ENCODE results near the gene AHR.
"Not testable (repeated sequence)": the region's sequence is repeated elsewhere in the genome, so short reads cannot be mapped to it uniquely, and the experiment has no call there.

The AHR gene

DNA sequence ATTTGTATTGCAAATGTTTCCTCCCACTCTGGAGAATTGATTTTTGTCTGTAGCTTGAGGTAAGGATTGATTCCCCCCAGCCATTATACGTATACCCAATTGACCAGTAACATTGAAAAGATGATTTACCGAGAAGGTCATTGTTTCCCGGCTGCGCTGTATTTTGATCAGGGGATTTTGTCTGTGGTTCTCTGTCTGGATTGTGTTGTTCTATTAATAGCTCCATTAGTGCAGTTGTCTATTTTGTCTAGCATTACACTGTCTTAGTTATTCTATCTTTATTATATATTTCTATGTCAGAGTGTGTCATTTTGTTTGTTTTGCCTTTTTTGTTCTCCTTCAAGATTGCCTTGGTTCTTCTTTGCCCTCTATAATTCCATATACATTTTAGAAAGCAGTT lies 37.7 kb downstream of the AHR start:
- DNase-seq (ENCODE audit: low read depth in 2 of 2, low spot score in 1 of 2): no peak

DNA sequence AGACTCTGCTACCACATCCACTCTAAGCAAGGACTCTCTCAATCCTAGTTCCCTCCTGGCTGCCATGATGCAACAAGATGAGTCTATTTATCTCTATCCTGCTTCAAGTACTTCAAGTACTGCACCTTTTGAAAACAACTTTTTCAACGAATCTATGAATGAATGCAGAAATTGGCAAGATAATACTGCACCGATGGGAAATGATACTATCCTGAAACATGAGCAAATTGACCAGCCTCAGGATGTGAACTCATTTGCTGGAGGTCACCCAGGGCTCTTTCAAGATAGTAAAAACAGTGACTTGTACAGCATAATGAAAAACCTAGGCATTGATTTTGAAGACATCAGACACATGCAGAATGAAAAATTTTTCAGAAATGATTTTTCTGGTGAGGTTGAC lies 40.7 kb downstream of the AHR start:
- no peak for DNase-seq (ENCODE audit: low read depth in 2 of 2, low spot score in 1 of 2)

DNA sequence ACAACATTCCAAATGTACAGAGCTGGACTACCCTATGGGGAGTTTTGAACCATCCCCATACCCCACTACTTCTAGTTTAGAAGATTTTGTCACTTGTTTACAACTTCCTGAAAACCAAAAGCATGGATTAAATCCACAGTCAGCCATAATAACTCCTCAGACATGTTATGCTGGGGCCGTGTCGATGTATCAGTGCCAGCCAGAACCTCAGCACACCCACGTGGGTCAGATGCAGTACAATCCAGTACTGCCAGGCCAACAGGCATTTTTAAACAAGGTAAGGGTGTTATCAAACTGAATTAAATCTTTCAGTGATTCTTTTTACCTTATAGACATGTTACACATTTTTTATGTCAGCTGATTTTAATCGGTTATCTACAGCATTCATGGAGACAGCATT lies 41.5 kb downstream of the AHR start:
- DNase-seq (ENCODE audit: low read depth in 2 of 2, low spot score in 1 of 2): no peak

DNA sequence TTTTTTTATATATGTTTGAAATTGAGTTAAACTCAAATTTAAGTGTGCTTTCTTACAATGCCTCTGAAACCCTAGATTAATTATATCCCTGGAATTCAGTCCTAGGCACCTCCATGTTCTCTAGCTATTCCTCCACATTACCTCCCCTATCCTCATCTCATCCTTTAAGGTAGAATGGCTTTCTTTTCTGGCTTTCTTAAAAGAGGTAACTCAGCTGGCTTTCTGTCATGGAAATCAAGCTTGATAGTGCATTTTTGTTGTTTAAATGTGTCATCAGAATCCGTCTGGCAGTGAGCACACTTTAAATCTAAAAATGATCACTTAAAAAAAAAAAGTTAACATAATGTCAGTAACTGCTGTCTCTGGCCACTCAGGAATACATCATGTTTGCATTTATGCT lies 42.2 kb downstream of the AHR start:
- no peak for DNase-seq (ENCODE audit: low read depth in 2 of 2, low spot score in 1 of 2)

DNA sequence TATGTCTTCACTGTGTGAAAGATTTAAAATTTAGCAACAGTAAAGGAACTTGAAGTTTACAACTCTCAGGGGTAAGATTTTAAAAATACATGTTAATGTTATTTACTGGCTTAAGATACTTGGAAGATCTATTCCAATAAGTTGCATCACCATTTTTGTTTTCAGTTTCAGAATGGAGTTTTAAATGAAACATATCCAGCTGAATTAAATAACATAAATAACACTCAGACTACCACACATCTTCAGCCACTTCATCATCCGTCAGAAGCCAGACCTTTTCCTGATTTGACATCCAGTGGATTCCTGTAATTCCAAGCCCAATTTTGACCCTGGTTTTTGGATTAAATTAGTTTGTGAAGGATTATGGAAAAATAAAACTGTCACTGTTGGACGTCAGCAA lies 44.3 kb downstream of the AHR start:
- DNase-seq (ENCODE audit: low read depth in 2 of 2, low spot score in 1 of 2): no peak

DNA sequence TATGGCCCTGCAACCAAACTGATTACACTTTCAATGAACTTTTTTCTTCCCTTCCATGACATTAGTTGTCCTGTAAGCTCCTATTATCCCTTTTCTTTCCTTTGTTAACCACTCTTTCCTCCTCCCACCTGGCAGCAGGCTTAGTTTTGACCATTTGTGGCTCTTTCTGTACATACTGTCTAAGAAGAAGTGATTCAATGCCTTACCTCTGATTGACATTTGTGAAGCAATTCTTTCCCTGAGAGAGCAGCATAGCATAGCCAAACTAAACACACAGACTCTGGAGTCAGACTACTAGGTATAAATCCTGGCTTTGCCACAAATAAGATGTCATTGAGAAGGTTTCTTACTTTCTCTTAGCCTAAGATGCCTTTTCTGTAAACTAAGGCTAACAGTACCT lies 48.9 kb downstream of the AHR start:
- DNase-seq (ENCODE audit: low read depth in 2 of 2, low spot score in 1 of 2): no peak

DNA sequence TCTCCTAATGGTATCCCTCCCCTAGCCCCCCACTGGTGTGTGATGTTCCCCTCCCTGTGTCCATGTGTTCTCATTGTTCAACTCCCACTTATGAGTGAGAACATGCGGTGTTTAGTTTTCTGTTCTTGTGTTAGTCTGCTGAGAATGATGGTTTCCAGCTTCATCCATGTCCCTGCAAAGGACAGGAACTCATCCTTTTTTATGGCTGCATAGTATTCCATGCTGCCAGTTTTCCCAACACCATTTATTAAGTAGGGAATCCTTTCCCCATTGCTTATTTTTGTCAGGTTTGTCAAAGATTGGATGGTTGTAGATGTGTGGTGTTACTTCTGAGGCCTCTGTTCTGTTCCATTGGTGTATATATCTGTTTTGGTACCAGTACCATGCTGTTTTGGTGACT lies 50.5 kb downstream of the AHR start:
- DNase-seq (ENCODE audit: low read depth in 2 of 2, low spot score in 1 of 2): not testable (repeated sequence)

DNA sequence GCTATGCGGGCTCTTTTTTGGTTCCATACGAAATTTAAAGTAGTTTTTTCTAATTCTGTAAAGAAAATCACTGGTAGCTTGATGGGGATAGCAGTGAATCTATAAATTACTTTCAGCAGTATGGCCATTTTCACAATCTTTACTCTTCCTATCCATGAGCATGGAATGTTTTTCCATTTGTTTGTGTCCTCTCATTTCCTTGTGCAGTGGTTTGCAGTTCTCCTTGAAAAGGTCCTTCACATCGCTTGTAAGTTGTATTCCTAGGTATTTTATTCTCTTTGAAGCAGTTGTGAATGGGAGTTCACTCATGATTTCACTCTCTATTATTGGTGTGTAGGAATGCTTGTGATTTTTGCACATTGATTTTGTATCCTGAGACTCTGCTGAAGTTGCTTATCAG lies 51.9 kb downstream of the AHR start:
- not testable (repeated sequence) for DNase-seq (ENCODE audit: low read depth in 2 of 2, low spot score in 1 of 2)

DNA sequence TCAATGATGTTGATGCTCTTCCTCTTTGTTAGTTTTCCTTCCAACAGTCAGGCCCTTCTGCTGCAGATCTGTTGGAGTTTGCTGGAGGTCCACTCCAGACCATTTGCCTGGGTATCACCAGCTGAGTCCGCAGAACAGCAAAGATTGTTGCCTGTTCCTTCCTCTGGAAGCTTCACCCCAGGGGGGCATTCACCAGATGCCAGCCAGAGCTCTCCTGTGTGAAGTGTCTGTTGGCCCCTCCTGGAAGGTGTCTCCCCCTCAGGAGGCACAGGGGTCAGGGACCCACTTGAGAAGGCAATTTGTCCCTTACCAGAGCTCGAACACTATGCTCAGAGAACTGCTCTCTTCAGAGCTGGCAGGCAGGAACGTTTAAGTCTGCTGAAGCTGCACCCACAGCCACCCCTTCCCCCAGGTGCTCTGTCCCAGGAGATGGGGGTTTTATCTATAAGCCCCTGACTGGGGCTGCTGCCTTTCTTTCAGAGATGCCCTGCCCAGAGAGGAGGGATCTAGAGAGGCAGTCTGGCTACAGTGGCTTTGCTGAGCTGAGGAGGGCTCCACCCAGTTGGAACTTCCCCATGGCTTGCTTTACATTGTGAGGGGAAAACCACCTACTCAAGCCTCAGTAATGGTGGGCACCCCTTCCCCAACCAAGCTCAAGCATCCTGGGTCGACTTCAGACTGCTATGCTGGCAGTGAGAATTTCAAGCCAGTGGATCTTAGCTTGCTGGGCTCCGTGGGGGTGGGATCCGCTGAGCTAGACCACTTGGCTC lies 55.4 kb downstream of the AHR start:
- not testable (repeated sequence) for DNase-seq (ENCODE audit: low read depth in 2 of 2, low spot score in 1 of 2)

DNA sequence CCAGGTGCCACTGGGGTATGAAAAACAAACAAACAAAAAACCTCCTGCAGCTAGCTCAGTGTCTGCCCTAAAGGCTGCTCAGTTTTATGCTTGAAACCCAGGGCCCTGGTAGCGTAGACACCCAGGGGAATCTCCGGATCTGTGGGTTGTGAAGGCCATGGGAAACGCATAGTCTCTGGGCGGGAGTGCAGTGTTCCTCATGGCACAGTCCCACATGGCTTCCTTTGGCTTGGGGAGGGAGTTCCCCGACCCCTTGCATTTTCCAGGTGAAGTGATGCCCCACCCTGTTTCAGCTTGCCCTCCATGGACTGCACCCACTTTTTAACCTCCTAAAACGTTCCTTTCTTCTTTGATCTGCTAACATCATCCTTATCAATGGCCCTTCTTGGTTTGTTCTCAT lies 56.0 kb downstream of the AHR start:
- DNase-seq (ENCODE audit: low read depth in 2 of 2, low spot score in 1 of 2): no peak

DNA sequence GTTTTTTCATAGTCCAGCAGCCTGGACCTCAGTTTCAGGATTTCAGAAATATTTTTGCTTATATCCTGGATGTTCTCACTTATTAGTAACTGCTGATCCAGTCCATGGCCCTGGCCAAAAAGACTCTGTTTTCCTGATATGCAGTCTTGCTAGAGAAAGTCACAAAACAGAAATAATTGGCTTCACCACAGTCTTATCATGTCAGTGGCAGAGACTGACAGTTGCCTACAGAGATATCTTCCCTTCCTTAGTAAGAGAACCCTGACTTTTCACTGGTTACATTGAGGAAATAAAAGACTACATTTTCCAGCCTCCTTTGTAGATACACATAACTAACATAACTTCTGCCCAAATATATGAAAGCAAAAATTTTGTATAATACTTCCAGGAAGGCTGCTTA lies 56.6 kb downstream of the AHR start:
- DNase-seq (ENCODE audit: low read depth in 2 of 2, low spot score in 1 of 2): no peak

DNA sequence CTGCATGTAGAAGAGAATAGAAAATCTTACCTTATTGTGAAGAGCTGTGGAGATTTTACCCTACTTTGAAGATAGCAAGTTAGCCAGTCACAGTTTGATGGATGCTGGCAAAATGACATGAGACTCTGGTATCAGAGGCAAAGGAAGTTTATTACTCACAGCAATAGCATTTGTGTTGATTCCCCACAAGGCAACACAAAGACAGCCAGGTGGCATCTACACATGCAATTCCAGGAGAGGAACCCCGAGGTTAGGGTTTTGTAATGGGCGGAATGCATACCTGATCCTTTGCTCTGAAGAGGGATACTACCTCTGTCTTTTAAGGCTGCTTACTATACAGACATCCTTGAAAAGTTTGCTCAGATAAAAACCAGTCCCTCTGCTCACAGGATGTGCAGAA lies 59.5 kb downstream of the AHR start:
- no peak for DNase-seq (ENCODE audit: low read depth in 2 of 2, low spot score in 1 of 2)

DNA sequence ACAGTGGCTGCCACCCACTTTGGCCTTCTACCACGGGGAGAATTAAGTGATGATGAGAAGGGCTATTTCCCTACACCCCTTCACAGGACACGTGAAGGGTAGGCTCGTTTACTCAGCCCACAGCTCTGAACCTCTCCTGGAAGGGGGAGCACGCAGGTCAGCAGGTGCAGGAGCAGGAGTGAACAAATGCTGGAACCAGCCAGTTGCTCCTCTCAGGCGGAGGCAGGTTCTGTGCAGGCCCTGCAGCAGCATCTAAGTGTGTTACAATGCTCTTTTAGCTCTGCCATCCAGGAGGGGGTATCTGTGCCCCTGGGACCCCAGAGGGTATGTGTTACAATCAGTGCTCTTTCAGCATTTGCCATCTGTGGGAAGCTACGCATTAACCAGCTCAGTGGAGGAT lies 61.2 kb downstream of the AHR start:
- no peak for DNase-seq (ENCODE audit: low read depth in 2 of 2, low spot score in 1 of 2)

DNA sequence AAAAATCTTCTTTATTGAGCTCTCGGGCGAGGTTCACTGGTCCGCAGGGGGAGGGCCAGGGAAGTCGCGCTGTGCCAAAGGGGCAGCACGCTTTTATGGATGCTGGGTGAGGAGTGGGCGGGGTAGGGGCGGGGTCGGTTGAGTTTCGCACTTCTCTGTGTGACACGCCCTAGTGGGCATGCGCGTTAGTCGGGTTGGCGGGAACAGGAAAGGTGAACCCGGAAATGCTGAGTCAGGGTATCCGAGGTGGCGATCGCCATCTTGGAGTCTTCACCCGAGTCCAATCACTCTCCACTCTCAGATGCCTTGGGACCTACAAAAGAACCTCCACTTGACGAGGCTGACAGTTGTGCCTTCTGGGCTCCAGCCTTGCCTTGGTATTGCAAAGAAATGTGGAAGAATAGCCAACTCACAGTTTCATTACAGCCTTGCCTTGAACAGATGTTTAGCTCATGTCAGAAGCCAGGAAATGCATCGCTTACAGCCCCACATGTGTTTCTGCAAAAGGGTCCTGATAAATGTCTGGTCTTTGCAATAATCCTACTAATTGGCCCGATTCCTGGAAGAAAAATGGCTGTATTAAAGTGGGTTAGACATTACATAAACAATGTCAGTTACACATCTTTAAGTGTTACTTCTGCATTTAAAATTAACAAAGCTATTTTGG lies 64.1 kb downstream of the AHR start:
- no peak for DNase-seq (ENCODE audit: low read depth in 2 of 2, low spot score in 1 of 2)

DNA sequence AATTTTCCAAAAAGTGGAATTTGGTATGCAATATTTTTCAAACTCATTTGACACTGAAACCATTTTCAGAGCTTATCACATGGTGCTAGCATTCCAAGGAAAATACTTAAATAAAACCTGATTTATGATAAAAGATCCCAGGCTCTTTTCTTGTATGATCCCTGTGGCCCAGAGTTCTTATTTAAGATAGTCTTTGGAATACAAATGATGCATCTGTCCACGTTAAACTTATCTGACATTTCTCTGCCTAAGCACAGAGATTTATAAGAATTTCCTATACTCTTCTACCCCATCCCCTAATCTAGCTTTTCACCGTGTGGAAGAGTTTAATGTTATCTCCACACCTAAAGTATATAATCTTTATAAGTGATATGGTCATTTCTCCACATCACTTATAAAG lies 66.2 kb downstream of the AHR start:
- DNase-seq (ENCODE audit: low read depth in 2 of 2, low spot score in 1 of 2): no peak

DNA sequence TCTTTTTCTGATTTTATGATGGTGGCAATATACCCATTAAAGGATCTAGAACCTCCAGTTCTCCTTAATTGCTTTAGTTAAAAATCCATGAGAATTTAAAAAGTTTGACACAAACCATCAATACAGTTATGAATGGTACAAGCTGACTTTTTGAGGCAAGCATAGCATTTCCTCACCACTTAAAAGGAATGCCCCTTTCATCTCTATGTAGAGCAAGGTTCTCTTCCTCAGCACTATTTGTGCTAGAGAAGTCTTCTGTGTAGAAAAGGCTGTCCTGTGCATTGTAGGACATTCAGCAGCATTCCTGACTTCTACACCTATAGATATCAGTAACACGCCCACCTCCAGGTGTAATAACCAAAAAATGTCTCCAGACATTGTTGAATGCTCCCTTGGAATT lies 67.3 kb downstream of the AHR start:
- DNase-seq (ENCODE audit: low read depth in 2 of 2, low spot score in 1 of 2): no peak

DNA sequence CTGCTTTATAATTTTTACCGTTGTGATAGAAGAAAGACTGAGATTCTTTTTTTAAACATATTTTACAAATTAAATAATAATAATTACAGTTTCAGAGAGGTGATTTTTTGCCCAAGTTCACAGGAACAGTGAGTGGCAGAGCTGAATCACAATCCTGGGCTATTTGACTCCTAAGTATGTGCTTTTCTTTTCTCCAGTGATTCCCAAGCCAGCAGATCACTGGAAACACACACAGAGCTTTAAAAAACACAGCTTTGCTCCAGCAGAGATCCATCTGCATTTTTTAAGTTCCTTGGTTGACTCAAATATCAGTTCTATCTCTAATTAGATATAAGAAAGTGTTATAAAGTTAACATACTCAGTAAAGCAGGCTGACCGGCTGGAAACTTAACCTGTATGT lies 69.0 kb downstream of the AHR start:
- DNase-seq (ENCODE audit: low read depth in 2 of 2, low spot score in 1 of 2): no peak

DNA sequence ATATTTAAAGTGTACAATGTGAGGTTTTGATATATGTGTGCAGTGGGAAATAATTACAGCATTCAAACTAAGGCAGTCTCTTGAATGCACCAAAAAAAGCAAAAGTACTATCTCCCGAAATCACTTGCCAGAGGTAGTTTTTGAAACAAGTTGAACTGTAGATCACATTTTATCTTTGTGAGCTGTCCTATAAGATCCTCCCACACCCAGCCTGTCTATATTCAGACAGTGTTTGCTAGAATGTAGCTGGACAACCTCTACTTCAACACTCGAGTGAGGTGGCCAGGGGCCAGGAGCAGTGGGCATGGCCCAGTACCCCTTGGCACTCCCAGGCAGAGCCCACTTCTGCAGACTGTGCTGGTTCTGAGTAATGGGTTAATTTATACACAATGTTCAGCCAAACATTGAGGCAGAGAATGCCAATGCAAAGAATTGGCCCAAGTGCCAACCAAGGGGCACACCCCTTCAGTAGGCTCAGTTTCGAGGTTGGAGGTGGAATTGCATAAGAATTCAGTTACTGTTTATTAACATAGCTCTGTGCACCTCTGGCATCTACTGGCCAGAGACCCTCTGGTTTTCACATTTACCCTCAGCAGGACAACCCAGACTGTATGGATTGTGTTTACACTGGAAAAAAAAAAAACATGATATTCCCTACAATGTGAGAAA lies 70.5 kb downstream of the AHR start:
- no peak for DNase-seq (ENCODE audit: low read depth in 2 of 2, low spot score in 1 of 2)

DNA sequence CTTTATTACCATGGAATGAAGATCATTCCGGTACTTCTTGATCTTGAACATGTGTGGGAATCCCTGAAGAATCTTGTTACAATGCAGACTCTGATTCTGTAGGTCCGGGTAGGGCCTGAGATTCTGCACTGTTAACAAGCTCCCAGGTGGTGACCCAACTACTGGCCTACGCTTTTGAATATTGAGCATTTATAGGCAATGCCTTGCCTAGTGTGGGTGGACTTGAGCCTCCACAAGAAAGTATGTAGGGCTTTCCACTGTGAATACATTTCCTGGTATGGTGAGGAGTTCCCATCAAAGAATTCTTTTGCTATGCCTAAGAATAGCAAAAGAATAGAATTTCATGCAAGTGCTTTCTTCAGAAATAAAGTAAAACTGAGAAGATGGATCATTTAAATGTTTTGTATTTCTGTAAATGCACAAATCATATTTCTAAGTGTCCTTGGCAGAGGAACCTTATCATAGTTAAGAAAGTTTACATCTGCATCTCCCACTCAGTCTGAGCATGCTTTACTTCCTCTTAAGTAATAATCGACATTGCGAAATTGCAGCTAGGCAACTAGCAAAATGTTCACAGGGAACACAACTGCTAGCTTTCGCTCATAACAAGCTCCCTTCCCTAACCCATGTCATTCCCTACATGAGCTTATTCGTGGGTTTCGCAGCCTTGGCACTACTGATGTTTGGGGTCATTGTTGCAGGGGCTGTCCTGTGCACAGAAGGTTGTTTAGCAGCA lies 71.4 kb downstream of the AHR start:
- no peak for DNase-seq (ENCODE audit: low read depth in 2 of 2, low spot score in 1 of 2)

DNA sequence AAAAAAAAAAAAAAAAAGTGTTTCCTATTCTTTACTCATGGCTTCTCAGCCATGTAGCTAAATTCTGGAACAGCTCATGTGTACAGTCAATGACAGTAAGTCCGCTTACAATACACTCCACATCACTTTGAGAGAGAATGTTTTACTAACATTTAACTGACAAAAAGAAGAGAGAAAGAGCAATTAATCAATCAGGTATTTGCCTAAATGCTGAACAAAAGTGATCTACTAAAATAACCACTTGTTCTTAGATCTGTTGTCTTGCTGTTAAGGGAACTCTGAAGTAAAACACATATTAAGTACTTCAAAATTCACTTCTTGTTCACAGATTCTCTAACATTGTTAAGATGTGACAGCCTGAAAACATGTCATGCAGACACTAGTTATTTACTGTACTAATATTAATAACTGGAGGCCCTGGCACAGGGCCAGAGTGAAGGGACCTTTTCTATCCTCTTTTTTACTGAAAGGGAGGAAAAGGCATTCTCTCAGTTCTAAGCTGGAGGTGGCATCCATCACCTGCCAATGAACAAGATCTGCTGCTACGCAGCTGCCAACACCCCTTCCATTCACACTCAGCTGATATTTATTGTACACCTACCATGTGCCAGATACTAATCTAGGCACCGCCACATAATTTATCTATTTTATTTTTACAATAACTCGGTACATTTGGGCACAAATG lies 72.6 kb downstream of the AHR start:
- DNase-seq (ENCODE audit: low read depth in 2 of 2, low spot score in 1 of 2): no peak

All from stimulated activated CD8-positive, alpha-beta memory T cell treated with anti-CD3 and anti-CD28 coated beads, Interleukin-4, amount 100 ng/mL, for 1 hour (primary cell).